GM21737 (cell line): ENCODE data around the gene MORN1.

ENCODE experiments used
- ATAC-seq: cut with Tn5 transposase; IDR thresholded peaks from one replicate; pipeline ENCODE4 v1.9.1; 2021; ENCODE audit warnings: mild to moderate bottlenecking, moderate library complexity; ENCODE audit not compliant: unreplicated experiment

MORN1 gene

DNA sequence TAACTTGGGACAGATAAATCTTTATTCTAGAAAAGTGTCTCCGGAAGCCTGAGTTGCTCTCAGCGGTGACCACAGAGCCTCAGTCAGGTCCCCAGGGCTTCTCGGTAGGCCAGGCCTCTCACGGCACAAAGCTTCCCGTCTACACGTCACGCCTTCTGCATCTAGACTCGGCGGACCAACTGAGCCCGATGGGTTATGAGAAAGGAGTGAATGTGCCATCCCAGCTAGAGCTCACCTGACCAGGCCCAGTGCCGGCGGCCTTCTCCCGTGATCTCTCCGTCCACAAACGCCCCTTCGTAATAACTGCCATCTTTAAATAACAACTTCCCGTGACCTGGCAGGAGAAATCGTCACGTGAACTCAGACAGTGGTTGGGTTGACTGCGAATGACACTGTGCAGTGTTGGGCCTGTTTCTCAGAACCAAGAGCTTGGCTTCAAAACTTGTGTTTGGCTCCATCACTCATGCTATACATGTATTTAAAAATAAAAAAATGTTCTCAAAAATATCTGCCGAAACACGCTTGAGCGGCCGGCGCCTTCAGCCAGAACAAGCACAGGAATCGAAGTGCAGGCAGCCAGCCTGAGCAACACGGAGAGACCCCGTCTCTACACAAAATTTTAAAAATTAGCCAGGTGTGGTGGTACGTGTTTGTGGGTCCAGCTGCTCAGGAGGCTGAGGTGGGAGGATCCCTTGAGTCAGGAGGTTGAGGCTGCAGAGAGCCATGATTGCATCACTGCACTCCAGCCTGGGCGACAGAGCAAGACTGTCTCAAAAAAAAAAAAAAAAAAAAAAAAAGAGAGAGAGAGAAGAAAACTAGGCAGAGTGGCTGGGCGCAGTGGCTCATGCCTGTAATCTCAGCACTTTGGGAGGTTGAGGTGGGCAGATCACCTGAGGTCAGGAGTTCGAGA lies 3.1 kb downstream of the MORN1 start:
- ATAC-seq: no peak

GRCh38 chr1:2386636-2387611 lies 4.4 kb downstream of the MORN1 start:
- ATAC-seq: no peak

DNA sequence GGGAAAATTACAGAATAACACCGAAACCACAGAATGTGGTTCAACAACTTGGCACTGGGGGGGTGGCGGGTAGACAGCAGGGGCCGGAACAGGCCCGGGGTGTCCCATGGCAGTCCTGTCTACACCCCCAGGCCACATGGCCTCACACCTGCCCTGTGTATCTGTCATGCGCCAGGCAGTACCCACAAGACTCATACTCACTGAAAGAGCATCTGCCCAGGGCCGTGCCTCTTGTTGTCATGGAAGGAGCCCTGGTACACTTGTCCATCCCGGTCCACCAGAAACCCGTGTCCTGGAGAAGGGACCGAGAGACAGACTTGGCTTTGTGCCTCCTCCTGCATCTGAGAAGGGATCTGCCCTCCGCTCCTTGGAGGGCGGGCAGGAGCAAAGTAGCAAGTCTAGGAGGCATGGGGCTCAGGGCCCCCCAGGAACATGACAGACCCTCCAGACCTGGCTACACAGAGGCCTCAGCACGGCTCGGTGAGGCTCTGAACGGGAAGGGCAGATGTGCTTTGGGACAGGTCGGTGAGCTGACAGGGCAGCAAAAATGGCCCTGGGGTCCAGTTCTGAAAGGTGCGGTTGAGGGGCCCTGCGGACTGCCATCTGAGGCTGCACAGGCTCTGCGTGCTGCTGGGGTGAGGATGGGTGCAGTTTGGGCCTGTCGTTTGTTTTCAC lies 5.6 kb downstream of the MORN1 start:
- no peak for ATAC-seq

GRCh38 chr1:2384941-2385481 lies 6.3 kb downstream of the MORN1 start:
- no peak for ATAC-seq

GRCh38 chr1:2384130-2384860 lies 7.1 kb downstream of the MORN1 start:
- ATAC-seq: no peak

GRCh38 chr1:2383576-2383975 lies 7.8 kb downstream of the MORN1 start:
- no peak for ATAC-seq

GRCh38 chr1:2382621-2383361 lies 8.6 kb downstream of the MORN1 start:
- no peak for ATAC-seq

- no peak for ATAC-seq
These were observed 9.4 kb downstream of the MORN1 start for GRCh38 chr1:2381741-2382620.

DNA sequence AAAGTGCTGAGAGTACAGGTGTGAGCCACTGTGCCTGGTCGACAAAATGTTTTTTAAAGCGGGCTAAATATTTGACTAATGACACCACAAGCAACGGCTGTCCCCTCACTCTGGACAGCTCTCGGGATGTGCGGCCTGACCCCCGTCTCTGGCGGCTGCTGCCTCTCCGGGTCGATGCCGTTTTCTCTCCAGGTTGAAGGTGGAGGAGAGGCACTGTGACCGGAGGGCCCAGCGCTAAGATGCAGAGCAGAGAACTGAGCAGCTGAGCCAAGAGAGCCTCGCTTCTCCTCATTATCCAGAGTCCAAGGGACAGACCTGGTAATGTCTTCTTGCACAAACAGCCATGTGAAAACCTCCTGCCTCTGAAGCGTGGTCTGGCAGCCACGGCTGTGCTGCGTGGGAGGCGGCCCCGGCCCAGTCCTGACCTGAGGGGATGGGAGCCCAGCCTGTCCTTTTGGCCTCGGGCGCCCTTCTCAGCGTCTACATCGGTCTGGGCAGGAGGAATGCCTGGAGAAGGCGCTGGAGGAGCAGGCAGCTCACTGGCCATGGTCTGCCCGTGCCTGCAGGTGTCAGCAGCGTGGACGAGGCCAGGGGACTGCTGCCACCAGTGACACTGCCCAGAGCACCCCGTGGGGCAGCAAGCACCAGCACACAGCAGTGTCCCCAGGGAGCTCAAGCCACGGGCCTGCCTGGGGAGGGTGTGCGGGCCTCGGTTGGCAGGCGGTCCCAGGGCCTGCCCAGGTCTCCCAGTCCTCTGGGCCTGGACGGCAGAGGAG lies 10.3 kb downstream of the MORN1 start:
- no peak for ATAC-seq

DNA sequence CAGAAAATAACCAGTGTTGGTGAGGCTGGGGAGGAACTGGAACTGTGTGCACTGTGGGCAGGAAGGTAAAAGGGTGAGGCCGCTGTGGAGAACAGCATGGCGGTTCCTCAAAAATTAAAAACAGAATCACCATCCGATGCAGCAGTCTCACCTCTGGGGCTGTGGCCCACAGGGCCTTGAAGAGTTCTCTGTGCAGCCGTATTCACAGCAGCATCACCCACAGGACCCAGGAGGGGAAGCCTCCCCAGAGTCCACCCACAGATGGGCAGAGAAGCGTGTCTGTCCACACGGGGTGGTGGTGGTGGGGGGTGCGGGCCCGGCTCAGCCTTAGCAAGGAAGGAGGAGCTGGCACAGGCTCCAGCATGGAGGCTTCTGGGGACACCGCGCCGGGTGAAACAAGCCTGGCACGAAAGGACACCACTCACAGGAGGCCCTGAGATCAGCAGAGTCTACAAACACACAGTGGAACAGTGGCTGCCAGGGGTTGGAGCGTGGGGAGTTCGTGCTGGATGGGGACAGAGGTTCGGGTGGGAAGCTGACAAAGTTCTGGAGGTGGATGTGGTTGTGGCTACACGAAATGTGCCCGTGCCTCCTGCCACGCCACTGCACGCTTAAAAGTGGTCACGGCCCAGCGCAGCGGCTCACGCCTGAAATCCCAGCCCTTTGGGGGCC lies 11.5 kb downstream of the MORN1 start:
- no peak for ATAC-seq

DNA sequence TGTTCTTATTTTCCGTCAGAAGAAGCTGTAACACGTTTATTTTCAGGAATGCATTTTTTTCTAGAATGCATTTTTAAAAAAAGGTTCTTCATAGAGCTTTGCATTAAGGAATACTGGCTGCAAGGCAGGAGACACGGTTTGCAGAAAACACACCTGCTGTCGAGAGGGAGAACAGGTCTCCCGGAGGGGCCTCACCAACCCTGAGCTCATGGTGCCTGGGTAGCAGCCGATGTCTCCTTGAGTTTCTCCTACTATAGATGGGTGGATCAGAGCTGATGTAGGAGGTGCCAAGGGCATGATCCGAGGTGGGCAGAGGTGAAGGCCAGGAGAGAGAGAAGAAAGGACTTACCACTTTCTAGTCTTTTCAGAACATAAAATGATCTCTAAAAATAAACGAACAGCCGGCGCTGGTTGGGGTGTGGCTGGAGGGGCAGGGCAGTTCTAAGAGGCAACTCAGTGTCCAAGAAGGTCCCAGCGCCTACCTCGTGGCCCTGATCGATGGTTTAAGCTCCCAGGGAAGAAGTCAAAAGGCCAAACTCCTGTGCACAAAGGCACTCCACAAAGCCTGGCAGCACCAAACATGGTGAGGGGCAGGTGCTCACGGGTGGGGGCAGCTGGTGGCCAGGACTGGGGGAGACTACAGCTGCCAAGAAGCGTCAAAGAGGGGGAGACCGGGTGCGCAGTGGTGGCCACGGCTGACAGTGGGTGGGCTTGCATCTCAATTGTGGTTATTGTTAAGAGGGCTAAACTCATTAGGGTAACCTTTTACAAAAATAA lies 12.2 kb downstream of the MORN1 start:
- ATAC-seq: no peak

DNA sequence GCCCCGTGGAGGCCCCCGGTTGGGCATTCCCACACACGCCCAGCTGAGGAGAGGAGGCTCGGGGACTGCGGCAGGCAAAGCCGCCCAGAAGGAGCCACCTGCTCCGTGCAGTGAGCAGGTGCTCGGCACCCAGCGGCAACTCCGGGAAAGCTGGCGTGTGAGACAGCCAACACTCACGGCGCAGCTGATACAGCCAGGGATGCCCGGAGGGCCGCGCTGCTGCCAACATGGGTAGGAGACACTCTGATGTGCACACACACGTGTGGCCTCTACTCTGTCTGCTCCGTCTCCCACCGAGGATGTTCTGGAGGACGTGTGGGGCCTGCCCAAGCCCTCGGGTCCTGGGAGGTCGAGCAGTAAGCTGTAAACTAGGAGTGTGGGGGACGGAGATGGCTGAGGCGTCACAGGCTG lies 12.9 kb downstream of the MORN1 start:
- no peak for ATAC-seq

DNA sequence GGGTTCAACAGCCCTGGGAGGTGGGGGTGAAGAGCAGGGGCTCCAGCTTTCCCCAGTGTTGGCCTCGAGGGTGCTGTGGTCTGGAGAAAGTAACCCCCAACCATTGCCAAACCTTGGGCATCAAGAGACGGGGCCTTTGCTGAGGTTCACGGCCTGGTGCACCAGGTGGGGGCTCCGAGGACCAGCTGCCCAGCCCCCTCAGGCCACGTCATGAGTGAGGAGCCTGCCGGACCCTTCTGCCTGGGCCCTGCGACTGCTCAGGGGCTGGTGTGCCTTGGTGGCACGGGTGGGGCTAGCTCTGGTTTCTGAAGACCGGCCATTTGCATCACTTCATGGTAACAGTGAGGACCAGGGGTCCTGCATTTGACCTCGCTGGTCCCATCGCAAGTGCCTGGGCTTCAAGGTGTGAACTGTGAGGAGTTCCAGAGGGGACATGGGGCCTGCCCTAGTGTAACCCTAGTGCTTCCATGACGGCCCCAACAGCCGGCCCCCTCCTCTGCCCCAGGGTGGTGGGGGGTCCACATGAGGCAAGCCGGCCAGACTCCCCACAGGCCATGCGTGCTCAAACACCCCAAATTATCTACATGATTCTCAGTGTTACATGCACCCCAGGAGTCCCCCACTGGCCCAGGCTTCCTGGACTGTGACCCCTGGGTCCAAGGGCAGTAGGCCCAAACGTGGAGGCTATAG lies 13.5 kb downstream of the MORN1 start:
- no peak for ATAC-seq

GRCh38 chr1:2376931-2377672 lies 14.3 kb downstream of the MORN1 start:
- ATAC-seq: no peak

GRCh38 chr1:2376261-2376741 lies 15.1 kb downstream of the MORN1 start:
- ATAC-seq: no peak
